ENCODE results near the gene ANO2.
"Not testable (repeated sequence)": the region's sequence is repeated elsewhere in the genome, so short reads cannot be mapped to it uniquely, and the experiment has no call there.

The ANO2 gene

GRCh38 chr12:5825761-5826160, 119.3 kb downstream of the ANO2 start:
- H3K4me2 ChIP-seq (ENCODE audit: low read length, poor library complexity, severe bottlenecking); H4K8ac ChIP-seq (ENCODE audit: low read length); H3K9ac ChIP-seq (ENCODE audit: low read length); H3K4ac ChIP-seq (ENCODE audit: low read depth in 1 of 2, low read length in 2 of 2); H3K36me3 ChIP-seq (ENCODE audit: control insufficient read depth in 1 of 2, insufficient read depth in 2 of 2, low read depth in 1 of 2, low read length in 2 of 2); H3K14ac ChIP-seq (ENCODE audit: low read length in 2 of 2); H3K79me1 ChIP-seq (replicated peaks; ENCODE audit: low read length, poor library complexity, severe bottlenecking); H2BK12ac ChIP-seq (ENCODE audit: low read length in 2 of 2); H3K27ac ChIP-seq (ENCODE audit: low read length, poor library complexity, severe bottlenecking); H3K9me3 ChIP-seq (ENCODE audit: control insufficient read depth, low read length); H2BK120ac ChIP-seq (ENCODE audit: low read depth, low read length); H3K4me1 ChIP-seq (ENCODE audit: control insufficient read depth, insufficient read depth, low read depth, low read length); H2BK5ac ChIP-seq (ENCODE audit: low read depth, low read length, poor library complexity, severe bottlenecking); H3K4me3 ChIP-seq (ENCODE audit: insufficient read depth in 1 of 2, low read depth in 1 of 2, low read length in 2 of 2); H2BK15ac ChIP-seq (ENCODE audit: low read depth, poor library complexity, severe bottlenecking); H3K23ac ChIP-seq (ENCODE audit: low read length in 2 of 2); H2AFZ ChIP-seq (ENCODE audit: low read depth, low read length); DNase-seq; H3K27me3 ChIP-seq (ENCODE audit: control insufficient read depth in 1 of 2, insufficient read depth in 1 of 2, low read length in 2 of 2); H3K18ac ChIP-seq (ENCODE audit: low read depth in 1 of 2, low read length in 2 of 2); H4K91ac ChIP-seq (ENCODE audit: low read length); H2AK5ac ChIP-seq (ENCODE audit: low read length, severe bottlenecking): not testable (repeated sequence)
- 64% methylated on average over 3 of the region's 3 CpGs for WGBS

GRCh38 chr12:5818877-5819276, 126.2 kb downstream of the ANO2 start:
- not testable (repeated sequence) for H3K14ac ChIP-seq (ENCODE audit: low read length in 2 of 2); H2BK12ac ChIP-seq (ENCODE audit: low read length in 2 of 2); H3K4me3 ChIP-seq (ENCODE audit: insufficient read depth in 1 of 2, low read depth in 1 of 2, low read length in 2 of 2); H3K9ac ChIP-seq (ENCODE audit: low read length); H4K91ac ChIP-seq (ENCODE audit: low read length); H3K79me1 ChIP-seq (replicated peaks; ENCODE audit: low read length, poor library complexity, severe bottlenecking); H3K4me1 ChIP-seq (ENCODE audit: control insufficient read depth, insufficient read depth, low read depth, low read length); H3K27me3 ChIP-seq (ENCODE audit: control insufficient read depth in 1 of 2, insufficient read depth in 1 of 2, low read length in 2 of 2); H2AK5ac ChIP-seq (ENCODE audit: low read length, severe bottlenecking); H3K18ac ChIP-seq (ENCODE audit: low read depth in 1 of 2, low read length in 2 of 2); H3K27ac ChIP-seq (ENCODE audit: low read length, poor library complexity, severe bottlenecking); H2BK5ac ChIP-seq (ENCODE audit: low read depth, low read length, poor library complexity, severe bottlenecking); DNase-seq; H2AFZ ChIP-seq (ENCODE audit: low read depth, low read length); H4K8ac ChIP-seq (ENCODE audit: low read length); H2BK120ac ChIP-seq (ENCODE audit: low read depth, low read length); H3K36me3 ChIP-seq (ENCODE audit: control insufficient read depth in 1 of 2, insufficient read depth in 2 of 2, low read depth in 1 of 2, low read length in 2 of 2); H3K4ac ChIP-seq (ENCODE audit: low read depth in 1 of 2, low read length in 2 of 2); H3K23ac ChIP-seq (ENCODE audit: low read length in 2 of 2); H2BK15ac ChIP-seq (ENCODE audit: low read depth, poor library complexity, severe bottlenecking); H3K4me2 ChIP-seq (ENCODE audit: low read length, poor library complexity, severe bottlenecking)
- WGBS = 96% methylated on average over 1 of the region's 1 CpG
- H3K9me3 ChIP-seq (ENCODE audit: control insufficient read depth, low read length) = peaks cover 10% of the 10 kb centered on the region

GRCh38 chr12:5817246-5817645, 127.8 kb downstream of the ANO2 start:
- H3K36me3 ChIP-seq (ENCODE audit: control insufficient read depth in 1 of 2, insufficient read depth in 2 of 2, low read depth in 1 of 2, low read length in 2 of 2) = no peaks in the 10 kb centered on the region
- no peaks in the 10 kb centered on the region for H3K4me1 ChIP-seq (ENCODE audit: control insufficient read depth, insufficient read depth, low read depth, low read length)
- H3K27ac ChIP-seq (ENCODE audit: low read length, poor library complexity, severe bottlenecking) = no peak overlapping the region
- H3K18ac ChIP-seq (ENCODE audit: low read depth in 1 of 2, low read length in 2 of 2) = no peak overlapping the region
- no peak for DNase-seq
- H3K79me1 ChIP-seq (replicated peaks; ENCODE audit: low read length, poor library complexity, severe bottlenecking) = no peaks in the 10 kb centered on the region
- H2BK120ac ChIP-seq (ENCODE audit: low read depth, low read length) = no peak overlapping the region
- H3K4me3 ChIP-seq (ENCODE audit: insufficient read depth in 1 of 2, low read depth in 1 of 2, low read length in 2 of 2) = no peak overlapping the region
- no peak overlapping the region for H4K91ac ChIP-seq (ENCODE audit: low read length)
- peaks cover 10% of the 10 kb centered on the region for H3K9me3 ChIP-seq (ENCODE audit: control insufficient read depth, low read length)
- no peak overlapping the region for H3K9ac ChIP-seq (ENCODE audit: low read length)
- H2BK5ac ChIP-seq (ENCODE audit: low read depth, low read length, poor library complexity, severe bottlenecking) = no peak overlapping the region
- 63% methylated on average over 4 of the region's 4 CpGs for WGBS
- no peak overlapping the region for H2BK15ac ChIP-seq (ENCODE audit: low read depth, poor library complexity, severe bottlenecking)
- no peak overlapping the region for H3K4me2 ChIP-seq (ENCODE audit: low read length, poor library complexity, severe bottlenecking)
- H3K27me3 ChIP-seq (ENCODE audit: control insufficient read depth in 1 of 2, insufficient read depth in 1 of 2, low read length in 2 of 2) = peaks cover 0 to 3% of the 10 kb centered on the region in 2 experiments
- no peak overlapping the region for H3K4ac ChIP-seq (ENCODE audit: low read depth in 1 of 2, low read length in 2 of 2)
- no peak overlapping the region for H2AFZ ChIP-seq (ENCODE audit: low read depth, low read length)
- no peak overlapping the region for H3K14ac ChIP-seq (ENCODE audit: low read length in 2 of 2)
- H2BK12ac ChIP-seq (ENCODE audit: low read length in 2 of 2) = no peak overlapping the region
- H3K23ac ChIP-seq (ENCODE audit: low read length in 2 of 2) = no peak overlapping the region
- no peak overlapping the region for H4K8ac ChIP-seq (ENCODE audit: low read length)
- no peak overlapping the region for H2AK5ac ChIP-seq (ENCODE audit: low read length, severe bottlenecking)

- Histone ChIP-seq H3K9me3 (ENCODE audit: control insufficient read depth, low read length) (no peaks in the 10 kb centered on the region), H2BK120ac (ENCODE audit: low read depth, low read length) (no peak overlapping the region), H2AK5ac (ENCODE audit: low read length, severe bottlenecking) (no peak overlapping the region), H3K27ac (ENCODE audit: low read length, poor library complexity, severe bottlenecking) (no peak overlapping the region), H4K91ac (ENCODE audit: low read length) (no peak overlapping the region), H3K23ac (ENCODE audit: low read length in 2 of 2) (no peak overlapping the region), H3K4me2 (ENCODE audit: low read length, poor library complexity, severe bottlenecking) (no peak overlapping the region), H3K9ac (ENCODE audit: low read length) (no peak overlapping the region), H4K8ac (ENCODE audit: low read length) (no peak overlapping the region), H3K4ac (ENCODE audit: low read depth in 1 of 2, low read length in 2 of 2) (no peak overlapping the region), H3K14ac (ENCODE audit: low read length in 2 of 2) (no peak overlapping the region), H3K18ac (ENCODE audit: low read depth in 1 of 2, low read length in 2 of 2) (no peak overlapping the region), H2BK12ac (ENCODE audit: low read length in 2 of 2) (no peak overlapping the region), H2BK5ac (ENCODE audit: low read depth, low read length, poor library complexity, severe bottlenecking) (no peak overlapping the region), H3K36me3 (ENCODE audit: control insufficient read depth in 1 of 2, insufficient read depth in 2 of 2, low read depth in 1 of 2, low read length in 2 of 2) (no peaks in the 10 kb centered on the region), H2AFZ (ENCODE audit: low read depth, low read length) (no peak overlapping the region), H3K27me3 (ENCODE audit: control insufficient read depth in 1 of 2, insufficient read depth in 1 of 2, low read length in 2 of 2) (peaks cover 3 to 18% of the 10 kb centered on the region in 2 experiments), H3K79me1 (replicated peaks; ENCODE audit: low read length, poor library complexity, severe bottlenecking) (no peaks in the 10 kb centered on the region), H2BK15ac (ENCODE audit: low read depth, poor library complexity, severe bottlenecking) (no peak overlapping the region), H3K4me3 (ENCODE audit: insufficient read depth in 1 of 2, low read depth in 1 of 2, low read length in 2 of 2) (no peak overlapping the region), H3K4me1 (ENCODE audit: control insufficient read depth, insufficient read depth, low read depth, low read length) (peaks cover 6% of the 10 kb centered on the region)
- 83% methylated on average over 8 of the region's 9 CpGs for WGBS
- DNase-seq = no peak
Measured at GRCh38 chr12:5809586-5809985, 135.5 kb downstream of the ANO2 start.

Measured in mesenchymal stem cell (in vitro differentiated cells and primary cell).